Activated CD8-positive, alpha-beta memory T cell treated with anti-CD3 and anti-CD28 coated beads, Interleukin-2, amount 50 U/mL, for 1 hour (primary cell): ENCODE results near the gene MAPK4.
"Not testable (repeated sequence)": the region's sequence is repeated elsewhere in the genome, so short reads cannot be mapped to it uniquely, and the experiment has no call there.

ENCODE experiments used
- DNase-seq: peaks from one replicate; pipeline ENCODE4 v3.0.0-alpha.2; 2020; ENCODE audit errors: extremely low read depth

The MAPK4 gene

DNA sequence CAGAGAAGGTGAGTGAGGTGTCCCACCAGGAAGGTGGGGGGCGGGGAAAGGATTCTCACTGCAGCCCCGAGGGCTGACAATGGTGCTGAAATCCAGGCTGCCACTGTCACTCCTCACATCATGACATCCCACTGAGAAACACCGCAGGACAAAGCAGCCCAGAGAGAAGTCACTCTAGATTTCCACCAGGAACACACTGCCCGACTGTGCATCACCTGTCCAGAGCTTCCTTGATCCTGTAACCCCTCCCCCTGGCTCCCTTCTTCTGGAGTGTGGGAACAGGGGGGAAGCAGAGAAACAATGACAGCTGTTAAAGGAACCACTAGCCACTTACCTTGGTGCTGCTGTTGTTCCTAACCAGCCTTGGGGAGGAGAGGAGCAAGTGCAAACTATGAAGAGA, 190.1 kb downstream of the MAPK4 start:
- DNase-seq = no peak

DNA sequence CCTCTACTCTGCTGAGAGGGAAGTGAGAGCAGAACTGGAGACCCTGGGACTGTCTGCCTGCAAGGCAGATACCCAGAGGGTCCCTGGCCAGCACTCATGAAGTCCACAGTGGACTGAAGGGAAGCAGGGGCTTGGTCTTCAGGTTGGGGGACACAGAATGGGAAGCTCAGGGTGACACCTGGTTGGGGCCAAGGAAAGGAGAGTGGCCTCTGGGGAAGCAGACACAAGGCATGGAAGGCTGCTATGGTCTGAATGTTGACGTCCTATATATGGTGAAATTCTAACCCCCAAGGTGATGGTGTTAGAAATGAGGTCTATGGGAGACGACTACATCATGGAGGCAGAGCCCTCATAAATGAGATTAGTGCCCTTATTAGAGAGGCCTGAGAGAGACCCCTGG, 190.7 kb downstream of the MAPK4 start:
- DNase-seq = no peak

DNA sequence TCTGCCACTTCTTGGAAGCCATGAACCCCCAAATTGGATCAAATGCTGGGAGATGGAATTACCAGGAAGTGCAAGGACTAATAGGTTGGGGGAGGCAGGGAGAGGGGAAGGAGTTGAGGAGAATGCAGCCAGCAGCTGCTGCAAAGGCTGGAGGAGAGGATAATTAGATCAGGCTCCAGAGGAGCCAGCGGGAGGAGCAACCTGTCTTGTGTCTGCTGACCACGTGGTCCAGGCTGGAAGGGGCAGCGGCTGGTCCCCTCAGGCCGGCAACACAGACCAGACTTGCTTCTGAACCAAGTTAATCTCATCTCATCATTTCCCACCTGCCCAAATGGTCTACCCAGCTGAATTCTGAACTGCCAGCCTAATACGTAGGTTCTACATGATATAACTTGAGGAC, 191.6 kb downstream of the MAPK4 start:
- DNase-seq = no peak

DNA sequence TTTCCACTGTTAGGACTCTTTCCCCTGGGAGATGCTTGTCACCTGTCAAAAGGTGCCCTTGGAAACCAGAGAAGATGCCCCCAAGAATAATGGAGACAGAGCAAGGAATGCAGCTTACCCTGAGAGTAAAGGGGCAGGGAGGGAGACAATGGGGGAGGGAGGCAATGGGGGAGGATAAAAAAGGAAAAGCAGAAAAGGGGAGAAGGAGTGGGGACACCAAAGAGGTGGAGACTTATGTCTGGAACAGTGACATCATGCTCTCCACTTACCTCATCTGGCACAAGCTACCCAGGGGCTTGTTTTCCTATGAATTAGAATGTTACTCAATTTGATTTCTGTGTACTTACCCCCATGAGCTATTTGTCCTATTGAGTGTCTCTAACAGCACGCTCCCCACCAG, 192.1 kb downstream of the MAPK4 start:
- no peak for DNase-seq

DNA sequence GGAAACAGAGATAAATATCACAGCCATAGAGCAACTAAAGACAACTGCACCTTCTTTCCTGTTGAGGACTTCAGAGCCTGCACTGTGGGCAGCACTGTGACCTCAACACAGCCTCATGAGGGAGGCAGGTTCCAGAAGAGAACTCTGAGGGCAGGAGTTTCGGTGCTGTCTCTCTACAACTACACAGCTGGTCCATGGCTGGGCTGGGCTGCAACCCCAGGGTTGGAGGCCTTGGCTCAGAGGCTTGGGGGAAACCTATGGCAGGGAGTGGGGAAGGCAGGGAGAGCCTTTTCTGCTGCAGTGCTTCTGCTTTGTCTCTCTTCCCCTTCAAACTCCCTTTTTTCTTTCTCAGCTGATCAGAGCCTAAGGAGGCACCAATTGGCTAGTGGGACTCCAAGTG, 193.4 kb downstream of the MAPK4 start:
- no peak for DNase-seq

DNA sequence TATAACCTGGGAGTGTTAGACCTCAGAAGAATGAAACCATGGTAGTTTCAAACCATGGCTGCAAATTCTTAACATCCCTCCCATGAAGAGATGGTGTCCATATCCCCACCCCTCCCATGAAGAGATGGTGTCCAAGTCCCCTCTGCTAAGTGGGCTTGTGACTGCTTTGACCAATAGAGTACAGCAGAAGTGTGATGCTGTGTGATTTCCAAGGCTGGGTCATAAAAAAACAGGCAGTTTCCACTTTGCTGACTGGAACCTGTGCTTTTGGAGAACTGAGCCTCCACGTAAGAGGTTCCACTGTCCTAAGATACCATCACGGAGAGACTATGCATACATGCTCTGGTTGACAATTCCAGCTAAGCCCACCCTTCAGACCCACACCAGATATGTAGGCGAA, 194.4 kb downstream of the MAPK4 start:
- DNase-seq = no peak

DNA sequence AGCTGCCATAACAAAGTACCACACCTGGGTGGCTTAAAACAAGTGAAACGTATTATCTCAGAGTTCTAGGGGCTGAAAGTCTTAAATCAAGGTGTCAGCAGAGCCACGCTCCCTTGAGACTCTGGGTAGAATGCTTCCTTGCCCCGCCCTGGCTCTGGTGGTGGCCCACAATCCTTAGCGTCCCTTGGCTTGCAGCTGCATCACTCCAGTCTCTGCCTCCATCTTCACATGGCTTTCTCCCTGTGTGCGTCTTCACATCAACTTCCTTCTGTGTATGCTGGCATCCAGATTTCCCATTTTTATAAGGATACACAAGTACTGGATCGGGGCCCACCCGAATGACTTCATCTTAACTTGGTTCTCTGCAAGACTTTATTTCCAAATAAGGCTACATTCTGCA, 197.5 kb downstream of the MAPK4 start:
- DNase-seq = no peak

DNA sequence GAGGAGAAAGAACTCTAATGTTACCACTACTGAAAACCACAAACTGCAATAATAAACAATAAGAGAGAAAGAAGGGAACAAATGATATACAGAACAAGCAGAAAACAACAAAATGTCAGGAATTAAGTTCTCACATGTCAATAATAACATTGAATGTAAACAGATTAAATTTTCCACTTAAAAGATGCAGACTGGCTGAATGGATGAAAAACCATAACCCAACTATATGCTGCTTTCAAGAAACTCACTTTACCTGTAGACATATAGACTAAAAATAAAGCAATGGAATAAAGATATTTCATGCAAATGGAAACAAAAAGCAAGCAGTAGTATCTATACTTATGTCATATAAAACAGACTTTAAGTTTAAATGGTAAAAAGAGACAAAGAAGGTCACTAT, 209.6 kb downstream of the MAPK4 start:
- DNase-seq = no peak

DNA sequence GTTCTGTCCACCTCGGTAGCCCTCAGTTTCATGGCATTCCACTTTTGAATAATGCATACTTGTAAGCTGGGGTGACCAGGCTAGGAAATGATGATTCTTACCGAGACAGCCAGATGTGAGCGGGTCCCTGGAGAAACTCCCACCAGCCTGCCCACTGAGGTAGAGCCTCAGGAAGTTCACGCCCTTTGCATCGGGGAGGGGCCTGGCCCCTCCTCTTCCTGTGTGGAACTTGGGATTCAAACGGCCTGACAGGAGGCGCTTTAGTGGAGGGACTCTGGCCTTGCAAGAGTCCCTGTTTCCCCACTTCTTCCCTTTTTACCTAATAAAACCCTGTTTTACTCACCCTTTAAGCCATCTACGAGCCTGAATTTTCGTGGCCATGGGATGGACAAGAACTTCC, 215.3 kb downstream of the MAPK4 start:
- DNase-seq = no peak

DNA sequence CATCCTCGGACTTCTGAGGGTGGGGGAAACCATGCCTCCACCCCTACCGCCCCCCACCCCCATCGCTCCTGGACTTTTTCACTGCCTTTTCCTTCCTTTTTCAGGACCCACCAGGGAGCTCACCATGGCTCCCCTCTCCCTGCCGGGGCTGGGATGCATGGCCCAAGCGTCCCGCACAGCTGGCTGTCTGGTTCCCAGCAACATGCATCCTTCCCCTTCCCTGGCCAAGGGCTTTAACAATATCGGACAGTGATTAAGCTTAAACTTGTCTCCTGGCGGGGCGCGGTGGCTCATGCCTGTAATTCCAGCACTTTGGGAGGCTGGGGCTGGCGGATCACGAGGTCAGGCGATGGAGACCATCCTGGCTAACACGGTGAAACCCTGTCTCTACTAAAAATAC, 215.8 kb downstream of the MAPK4 start:
- no peak for DNase-seq

DNA sequence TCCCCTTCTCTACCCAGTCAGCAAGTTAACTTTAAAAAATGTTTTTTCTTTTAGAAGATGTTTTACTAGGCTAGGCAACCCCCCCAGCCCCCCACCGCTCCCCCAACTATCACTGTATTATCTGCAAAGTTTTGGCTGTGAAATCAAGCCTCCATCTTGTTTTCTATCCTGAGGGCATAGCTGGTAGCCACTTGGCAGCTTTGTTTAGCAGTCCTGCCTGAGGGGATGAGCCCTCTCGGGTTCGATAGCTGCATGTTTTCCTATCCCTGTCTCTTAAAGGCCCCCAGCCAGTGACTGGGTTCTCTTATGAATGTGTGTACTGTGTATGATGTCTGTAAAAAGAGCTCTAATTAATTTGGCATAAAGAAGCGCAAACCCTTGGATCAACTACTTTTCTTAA, 216.5 kb downstream of the MAPK4 start:
- DNase-seq = no peak

DNA sequence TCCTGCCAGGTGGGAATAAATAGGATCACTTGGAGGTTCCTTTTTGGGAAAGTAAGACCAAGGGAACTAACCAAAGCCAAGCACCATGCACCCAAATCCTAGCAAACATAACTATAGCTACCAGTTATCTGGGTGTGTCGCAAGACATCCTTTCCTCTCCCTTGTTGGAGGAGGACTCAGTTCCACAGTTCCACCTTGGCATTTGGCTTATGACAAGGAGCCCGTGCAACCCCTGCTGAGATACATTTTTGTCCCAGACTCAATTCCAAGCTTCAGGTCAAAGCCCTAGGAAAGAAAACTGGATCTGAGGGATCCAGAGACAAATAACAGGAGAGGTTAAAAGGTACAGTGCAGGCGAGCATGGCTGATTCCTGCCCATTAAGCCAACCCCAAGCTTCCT, 219.1 kb downstream of the MAPK4 start:
- DNase-seq = not testable (repeated sequence)
